Stimulated activated CD4-positive, alpha-beta T cell treated with anti-CD3 and anti-CD28 coated beads, Interleukin-12 subunit alpha, Interleukin-12 subunit beta, amount 100 ng/mL, for 48 hours (primary cell): Measurements from ENCODE around the gene GRIK3.

Experiments used
- DNase-seq, 3 donors: peaks; one replicate each; pipeline ENCODE4 v3.0.0-alpha.2; 2020; ENCODE audit warnings: low read depth in 2 of 3, low spot score in 1 of 3

GRIK3 gene

GRCh38 chr1:36881541-36881940, 152.8 kb downstream of the GRIK3 start:
- DNase-seq, result no peak

- no peak for DNase-seq
These were observed 153.3 kb downstream of the GRIK3 start for GRCh38 chr1:36881068-36881405.

GRCh38 chr1:36880155-36881067, 153.9 kb downstream of the GRIK3 start:
- DNase-seq, result no peak

GRCh38 chr1:36879613-36880012, 154.7 kb downstream of the GRIK3 start:
- no peak for DNase-seq

GRCh38 chr1:36876990-36877389, 157.3 kb downstream of the GRIK3 start:
- no peak for DNase-seq

- no peak for DNase-seq
These were observed 159.8 kb downstream of the GRIK3 start for GRCh38 chr1:36874271-36875060.

- no peak for DNase-seq
These were observed 161.5 kb downstream of the GRIK3 start for GRCh38 chr1:36872858-36873257.

GRCh38 chr1:36872126-36872754, 162.1 kb downstream of the GRIK3 start:
- DNase-seq, result no peak

GRCh38 chr1:36871146-36871971, 163.0 kb downstream of the GRIK3 start:
- DNase-seq, result no peak

- no peak for DNase-seq
These were observed 164.5 kb downstream of the GRIK3 start for GRCh38 chr1:36869826-36870225.

- no peak for DNase-seq
These were observed 165.3 kb downstream of the GRIK3 start for GRCh38 chr1:36869054-36869453.

- no peak for DNase-seq
These were observed 166.7 kb downstream of the GRIK3 start for GRCh38 chr1:36867575-36867974.

- no peak for DNase-seq
These were observed 168.0 kb downstream of the GRIK3 start for GRCh38 chr1:36866169-36866814.

- DNase-seq, result no peak
These were observed 168.8 kb downstream of the GRIK3 start for GRCh38 chr1:36865602-36865900.

- DNase-seq, result no peak
These were observed 169.3 kb downstream of the GRIK3 start for GRCh38 chr1:36864823-36865601.

- peak in 2 of 3 donors; percentile 2 to 6 for DNase-seq
These were observed 170.0 kb downstream of the GRIK3 start for GRCh38 chr1:36864182-36864822.

GRCh38 chr1:36863500-36863899, 170.8 kb downstream of the GRIK3 start:
- no peak for DNase-seq

GRCh38 chr1:36863061-36863460, 171.3 kb downstream of the GRIK3 start:
- DNase-seq, result no peak

- DNase-seq, result no peak
These were observed 172.9 kb downstream of the GRIK3 start for GRCh38 chr1:36861375-36861774.
